ENCODE data around the gene TMEM243. TPM values are rescaled to one million over a fixed set of nuclear protein-coding genes. Genes with fewer than 3 reads are reported as not detected.

The TMEM243 gene
- total and polyA plus RNA-seq, 2 experiments from 2014 or later, result 44.5 to 82.5 TPM

DNA sequence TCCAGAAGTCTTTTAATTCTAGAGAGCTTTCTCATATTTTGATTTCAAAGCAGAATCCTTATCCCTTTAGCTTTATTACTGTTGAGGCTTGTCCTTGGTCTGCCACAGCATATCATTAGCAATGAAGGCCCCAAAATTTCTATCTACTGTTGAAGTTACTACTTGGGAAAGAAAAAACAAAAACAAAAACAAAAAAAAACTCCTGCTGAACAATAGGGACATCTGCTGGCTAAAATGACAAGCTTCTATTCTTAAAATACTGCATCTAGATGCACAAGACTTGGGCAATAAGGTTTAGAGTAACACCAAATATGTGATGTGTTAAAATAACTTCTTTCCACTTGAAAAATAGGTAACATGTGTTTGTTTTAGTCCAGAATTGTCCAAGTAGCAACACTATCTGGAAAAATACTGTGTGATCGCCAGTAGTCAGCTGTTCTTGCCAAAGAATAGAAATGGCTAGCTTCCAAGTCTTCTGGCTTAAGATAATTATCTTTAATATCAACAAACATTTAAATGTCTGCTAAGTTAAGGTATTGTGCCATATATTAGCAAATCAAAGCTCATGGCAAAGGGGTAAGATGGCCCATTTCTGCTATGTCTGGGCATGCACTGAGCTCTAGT is 71.1 kb downstream of the TMEM243 start:
- H3K4me3 ChIP-seq, result no peak overlapping the region
- H4K20me1 ChIP-seq (replicated peaks; ENCODE audit: insufficient read depth), result no peaks in the 10 kb centered on the region
- no peak overlapping the region for H3K4me2 ChIP-seq
- peaks cover 11% of the 10 kb centered on the region for H3K79me2 ChIP-seq (replicated peaks; ENCODE audit: insufficient read depth)
- Mint-ChIP-seq H3K4me1 (peaks cover 3% of the 10 kb centered on the region), H3K4me3 (no peak overlapping the region), H3K27me3 (ENCODE audit: insufficient read depth, low read depth, poor library complexity) (peaks cover 11% of the 10 kb centered on the region), H3K9me3 (0 out of 3 replicates have a peak, but pooled peaks cover 3% of the 10 kb centered on the region), H3K27ac (no peak overlapping the region), H3K36me3 (ENCODE audit: low read depth) (peaks cover 5% of the 10 kb centered on the region; the same call in 2 of the 3 replicates)
- no peaks in the 10 kb centered on the region for H3K27me3 ChIP-seq (ENCODE audit: insufficient read depth)
- ATAC-seq (no peak), DNase-seq (ENCODE audit: low spot score) (peak; percentile 65)
- no peaks in the 10 kb centered on the region for H3K36me3 ChIP-seq (ENCODE audit: insufficient read depth)
- no peaks in the 10 kb centered on the region for H3F3A ChIP-seq (replicated peaks; ENCODE audit: low read depth)
- no peaks in the 10 kb centered on the region for H3K4me1 ChIP-seq (ENCODE audit: insufficient read depth)
- no peaks in the 10 kb centered on the region; the same call in 1 of the 2 replicates for H3K9me2 ChIP-seq (ENCODE audit: insufficient read depth)
- no peak overlapping the region for H3K27ac ChIP-seq (ENCODE audit: low read depth)
- H2AFZ ChIP-seq, result no peak overlapping the region
- no peak for TF ChIP-seq ZNF114 (CRISPR knock-in tag; IDR thresholded peaks at IDR 0.05)
- TF ChIP-seq, protein P1, sequence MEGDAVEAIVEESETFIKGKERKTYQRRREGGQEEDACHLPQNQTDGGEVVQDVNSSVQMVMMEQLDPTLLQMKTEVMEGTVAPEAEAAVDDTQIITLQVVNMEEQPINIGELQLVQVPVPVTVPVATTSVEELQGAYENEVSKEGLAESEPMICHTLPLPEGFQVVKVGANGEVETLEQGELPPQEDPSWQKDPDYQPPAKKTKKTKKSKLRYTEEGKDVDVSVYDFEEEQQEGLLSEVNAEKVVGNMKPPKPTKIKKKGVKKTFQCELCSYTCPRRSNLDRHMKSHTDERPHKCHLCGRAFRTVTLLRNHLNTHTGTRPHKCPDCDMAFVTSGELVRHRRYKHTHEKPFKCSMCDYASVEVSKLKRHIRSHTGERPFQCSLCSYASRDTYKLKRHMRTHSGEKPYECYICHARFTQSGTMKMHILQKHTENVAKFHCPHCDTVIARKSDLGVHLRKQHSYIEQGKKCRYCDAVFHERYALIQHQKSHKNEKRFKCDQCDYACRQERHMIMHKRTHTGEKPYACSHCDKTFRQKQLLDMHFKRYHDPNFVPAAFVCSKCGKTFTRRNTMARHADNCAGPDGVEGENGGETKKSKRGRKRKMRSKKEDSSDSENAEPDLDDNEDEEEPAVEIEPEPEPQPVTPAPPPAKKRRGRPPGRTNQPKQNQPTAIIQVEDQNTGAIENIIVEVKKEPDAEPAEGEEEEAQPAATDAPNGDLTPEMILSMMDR (conservative IDR thresholded peaks at IDR 0.05; ENCODE audit: low read depth in 2 of 2), result peak; percentile 61 to 75
- TF ChIP-seq, protein P2, sequence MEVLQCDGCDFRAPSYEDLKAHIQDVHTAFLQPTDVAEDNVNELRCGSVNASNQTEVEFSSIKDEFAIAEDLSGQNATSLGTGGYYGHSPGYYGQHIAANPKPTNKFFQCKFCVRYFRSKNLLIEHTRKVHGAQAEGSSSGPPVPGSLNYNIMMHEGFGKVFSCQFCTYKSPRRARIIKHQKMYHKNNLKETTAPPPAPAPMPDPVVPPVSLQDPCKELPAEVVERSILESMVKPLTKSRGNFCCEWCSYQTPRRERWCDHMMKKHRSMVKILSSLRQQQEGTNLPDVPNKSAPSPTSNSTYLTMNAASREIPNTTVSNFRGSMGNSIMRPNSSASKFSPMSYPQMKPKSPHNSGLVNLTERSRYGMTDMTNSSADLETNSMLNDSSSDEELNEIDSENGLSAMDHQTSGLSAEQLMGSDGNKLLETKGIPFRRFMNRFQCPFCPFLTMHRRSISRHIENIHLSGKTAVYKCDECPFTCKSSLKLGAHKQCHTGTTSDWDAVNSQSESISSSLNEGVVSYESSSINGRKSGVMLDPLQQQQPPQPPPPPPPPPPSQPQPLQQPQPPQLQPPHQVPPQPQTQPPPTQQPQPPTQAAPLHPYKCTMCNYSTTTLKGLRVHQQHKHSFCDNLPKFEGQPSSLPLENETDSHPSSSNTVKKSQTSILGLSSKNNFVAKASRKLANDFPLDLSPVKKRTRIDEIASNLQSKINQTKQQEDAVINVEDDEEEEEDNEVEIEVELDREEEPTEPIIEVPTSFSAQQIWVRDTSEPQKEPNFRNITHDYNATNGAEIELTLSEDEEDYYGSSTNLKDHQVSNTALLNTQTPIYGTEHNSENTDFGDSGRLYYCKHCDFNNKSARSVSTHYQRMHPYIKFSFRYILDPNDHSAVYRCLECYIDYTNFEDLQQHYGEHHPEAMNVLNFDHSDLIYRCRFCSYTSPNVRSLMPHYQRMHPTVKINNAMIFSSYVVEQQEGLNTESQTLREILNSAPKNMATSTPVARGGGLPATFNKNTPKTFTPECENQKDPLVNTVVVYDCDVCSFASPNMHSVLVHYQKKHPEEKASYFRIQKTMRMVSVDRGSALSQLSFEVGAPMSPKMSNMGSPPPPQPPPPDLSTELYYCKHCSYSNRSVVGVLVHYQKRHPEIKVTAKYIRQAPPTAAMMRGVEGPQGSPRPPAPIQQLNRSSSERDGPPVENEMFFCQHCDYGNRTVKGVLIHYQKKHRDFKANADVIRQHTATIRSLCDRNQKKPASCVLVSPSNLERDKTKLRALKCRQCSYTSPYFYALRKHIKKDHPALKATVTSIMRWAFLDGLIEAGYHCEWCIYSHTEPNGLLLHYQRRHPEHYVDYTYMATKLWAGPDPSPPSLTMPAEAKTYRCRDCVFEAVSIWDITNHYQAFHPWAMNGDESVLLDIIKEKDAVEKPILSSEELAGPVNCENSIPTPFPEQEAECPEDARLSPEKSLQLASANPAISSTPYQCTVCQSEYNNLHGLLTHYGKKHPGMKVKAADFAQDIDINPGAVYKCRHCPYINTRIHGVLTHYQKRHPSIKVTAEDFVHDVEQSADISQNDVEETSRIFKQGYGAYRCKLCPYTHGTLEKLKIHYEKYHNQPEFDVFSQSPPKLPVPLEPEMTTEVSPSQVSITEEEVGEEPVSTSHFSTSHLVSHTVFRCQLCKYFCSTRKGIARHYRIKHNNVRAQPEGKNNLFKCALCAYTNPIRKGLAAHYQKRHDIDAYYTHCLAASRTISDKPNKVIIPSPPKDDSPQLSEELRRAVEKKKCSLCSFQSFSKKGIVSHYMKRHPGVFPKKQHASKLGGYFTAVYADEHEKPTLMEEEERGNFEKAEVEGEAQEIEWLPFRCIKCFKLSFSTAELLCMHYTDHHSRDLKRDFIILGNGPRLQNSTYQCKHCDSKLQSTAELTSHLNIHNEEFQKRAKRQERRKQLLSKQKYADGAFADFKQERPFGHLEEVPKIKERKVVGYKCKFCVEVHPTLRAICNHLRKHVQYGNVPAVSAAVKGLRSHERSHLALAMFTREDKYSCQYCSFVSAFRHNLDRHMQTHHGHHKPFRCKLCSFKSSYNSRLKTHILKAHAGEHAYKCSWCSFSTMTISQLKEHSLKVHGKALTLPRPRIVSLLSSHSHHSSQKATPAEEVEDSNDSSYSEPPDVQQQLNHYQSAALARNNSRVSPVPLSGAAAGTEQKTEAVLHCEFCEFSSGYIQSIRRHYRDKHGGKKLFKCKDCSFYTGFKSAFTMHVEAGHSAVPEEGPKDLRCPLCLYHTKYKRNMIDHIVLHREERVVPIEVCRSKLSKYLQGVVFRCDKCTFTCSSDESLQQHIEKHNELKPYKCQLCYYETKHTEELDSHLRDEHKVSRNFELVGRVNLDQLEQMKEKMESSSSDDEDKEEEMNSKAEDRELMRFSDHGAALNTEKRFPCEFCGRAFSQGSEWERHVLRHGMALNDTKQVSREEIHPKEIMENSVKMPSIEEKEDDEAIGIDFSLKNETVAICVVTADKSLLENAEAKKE (CRISPR knock-in tag; IDR thresholded peaks at IDR 0.05), result no peak
- TF ChIP-seq JUNB (IDR thresholded peaks at IDR 0.05; ENCODE audit: unreplicated experiment), result no peak

All from GM23338 (cell line).